OCI-LY7 (cell line): ENCODE data around the gene ZNRD2. TPM values are rescaled to one million over a fixed set of nuclear protein-coding genes. Genes with fewer than 3 reads are reported as not detected.
"Not testable (repeated sequence)": the region's sequence is repeated elsewhere in the genome, so short reads cannot be mapped to it uniquely, and the experiment has no call there.

ENCODE experiments used
- Bru-seq: library from RNA; stranded (reverse); fragments of 400-500 nt; gene quantifications from one replicate; lab custom pipeline; 2021; lab: Mats Ljungman, UMichigan
- BruChase-seq, 2 experiments: library from RNA; stranded (reverse); fragments of 400-500 nt; gene quantifications; one replicate each; lab custom pipeline; 2021; lab: Mats Ljungman, UMichigan
- BruUV-seq: library from RNA; stranded (reverse); fragments of 400-500 nt; replicated peaks from 2 replicates; lab custom pipeline; 2021; lab: Mats Ljungman, UMichigan
- CTCF ChIA-PET: fragments of 300-600 bp; sonication (Branson Sonifier 250); formaldehyde crosslinking; loops from one replicate; lab custom pipeline; 2022; ENCODE audit warnings: antibody characterized with exemption; ENCODE audit not compliant: unreplicated experiment; lab: Charles Lee
- POLR2A ChIA-PET: fragments of 300-600 bp; sonication (Branson Sonifier 250); formaldehyde crosslinking; loops from one replicate; lab custom pipeline; 2022; ENCODE audit warnings: antibody characterized with exemption; lab: Charles Lee
- DNase-seq: peaks from one replicate; pipeline ENCODE4 v3.0.0-alpha.2; 2015; ENCODE audit warnings: low spot score
- H2AFZ ChIP-seq: fragments of 200-600 bp; sonication (generic), shearing (Covaris generic); 2 replicates; pipeline ENCODE4 v1.6.1; 2014; ENCODE audit warnings: mild to moderate bottlenecking, antibody characterized with exemption, low read length, moderate library complexity
- H3K27ac ChIP-seq: fragments of 200-600 bp; sonication (generic); 2 replicates; pipeline ENCODE4 v1.5.1; 2014; ENCODE audit warnings: mixed run types, low read depth, mild to moderate bottlenecking, moderate library complexity, low read length, inconsistent platforms; ENCODE audit not compliant: poor library complexity, severe bottlenecking
- H3K36me3 ChIP-seq: fragments of 200-600 bp; sonication (generic); 2 replicates; pipeline ENCODE4 v1.6.1; 2014; ENCODE audit warnings: mild to moderate bottlenecking, antibody characterized with exemption, low read length, moderate library complexity, mixed read lengths; ENCODE audit not compliant: insufficient read depth
- H3K4me1 ChIP-seq: fragments of 200-600 bp; sonication (generic); 2 replicates; pipeline ENCODE4 v1.5.1; 2014; ENCODE audit warnings: mild to moderate bottlenecking, low read length; ENCODE audit not compliant: insufficient read depth, poor library complexity, severe bottlenecking
- H3K4me2 ChIP-seq: fragments of 200-600 bp; sonication (generic); 2 replicates; pipeline ENCODE4 v1.6.1; 2014; ENCODE audit warnings: mild to moderate bottlenecking, low read length
- H3K4me3 ChIP-seq: fragments of 200-600 bp; sonication (generic); 2 replicates; pipeline ENCODE4 v1.5.1; 2014; ENCODE audit warnings: mild to moderate bottlenecking, low read depth, low read length; ENCODE audit not compliant: poor library complexity, severe bottlenecking
- H3K79me2 ChIP-seq: fragments of 200-600 bp; sonication (generic); 2 replicates; pipeline ENCODE4 v1.6.1; 2016; ENCODE audit warnings: low read depth, mild to moderate bottlenecking, low read length, moderate library complexity, mixed read lengths; ENCODE audit not compliant: insufficient read depth
- H3K9me2 ChIP-seq: fragments of 200-600 bp; sonication (generic); 2 replicates; pipeline ENCODE4 v1.6.1; 2016; ENCODE audit warnings: mild to moderate bottlenecking, low read length, mixed read lengths; ENCODE audit not compliant: insufficient read depth
- H3K9me3 ChIP-seq: fragments of 200-600 bp; sonication (generic); 2 replicates; pipeline ENCODE4 v1.6.1; 2014; ENCODE audit warnings: mild to moderate bottlenecking, mixed run types, low read length, mixed read lengths
- H4K20me1 ChIP-seq: fragments of 200-600 bp; sonication (generic); 2 replicates; pipeline ENCODE4 v1.6.1; 2014; ENCODE audit warnings: mild to moderate bottlenecking, antibody characterized with exemption, low read length, moderate library complexity, mixed read lengths; ENCODE audit not compliant: insufficient read depth
- EZH2phosphoT487 ChIP-seq: fragments of 200-600 bp; sonication (generic); IDR thresholded peaks from 2 replicates; pipeline ENCODE4 v1.6.1; 2018; ENCODE audit warnings: low read depth, borderline replicate concordance, mild to moderate bottlenecking, mixed run types, antibody characterized with exemption, low read length, moderate library complexity, mixed read lengths
- intact Hi-C: fragments of 100-400 bp; cut with micrococcal nuclease; formaldehyde crosslinking; loops from one replicate; pipeline ENCODE4 v1.10.0; 2022; ENCODE audit not compliant: unreplicated experiment
- long read RNA-seq: library from polyadenylated mRNA; stranded (forward); transcript quantifications from one replicate; pipeline ENCODE4 v2.0.0, GENCODE V29; 2022
- total RNA-seq, 2 experiments: library from RNA; depleted of rRNA in 1 of 2; stranded (reverse); fragments of >200 nt in 1 of 2; shearing (Covaris generic) in 1 of 2; gene quantifications; 2 replicates each; pipeline ENCODE4 v1.2.3, GENCODE V29; 2014 to 2022
- TF ChIP-seq, protein P1 (sequence below): fragments of 200-600 bp; sonication (generic); conservative IDR thresholded peaks from 2 replicates; pipeline ENCODE4 v1.5.1; 2014; ENCODE audit warnings: mild to moderate bottlenecking, antibody characterized with exemption, low read length, moderate library complexity, mixed read lengths

ZNRD2 gene, protein sequence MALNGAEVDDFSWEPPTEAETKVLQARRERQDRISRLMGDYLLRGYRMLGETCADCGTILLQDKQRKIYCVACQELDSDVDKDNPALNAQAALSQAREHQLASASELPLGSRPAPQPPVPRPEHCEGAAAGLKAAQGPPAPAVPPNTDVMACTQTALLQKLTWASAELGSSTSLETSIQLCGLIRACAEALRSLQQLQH
- 37.7 and 60.4 TPM in 2 replicates for total RNA-seq (2014; rRNA removed; shearing (Covaris generic))
- 35.9 and 43.4 TPM in 2 replicates for total RNA-seq (2022)
- Bru-seq, nascent RNA, result percentile 74 among the genes with signal in this experiment
- BruChase-seq, experiment 1, labeled RNA remaining after a 6-hour chase, result percentile 75 among the genes with signal in this experiment
- BruChase-seq, experiment 2, labeled RNA remaining after a 2-hour chase, result percentile 78 among the genes with signal in this experiment
- long read RNA-seq, transcript SSSCA1-201 (4 exons, 698 nt), result major isoform, 48 of 66 reads
- long read RNA-seq, partial matches to known transcripts, result 3 of 66 reads
- long read RNA-seq, other reads (novel, unspliced or antisense), result 11 of 66 reads

DNA sequence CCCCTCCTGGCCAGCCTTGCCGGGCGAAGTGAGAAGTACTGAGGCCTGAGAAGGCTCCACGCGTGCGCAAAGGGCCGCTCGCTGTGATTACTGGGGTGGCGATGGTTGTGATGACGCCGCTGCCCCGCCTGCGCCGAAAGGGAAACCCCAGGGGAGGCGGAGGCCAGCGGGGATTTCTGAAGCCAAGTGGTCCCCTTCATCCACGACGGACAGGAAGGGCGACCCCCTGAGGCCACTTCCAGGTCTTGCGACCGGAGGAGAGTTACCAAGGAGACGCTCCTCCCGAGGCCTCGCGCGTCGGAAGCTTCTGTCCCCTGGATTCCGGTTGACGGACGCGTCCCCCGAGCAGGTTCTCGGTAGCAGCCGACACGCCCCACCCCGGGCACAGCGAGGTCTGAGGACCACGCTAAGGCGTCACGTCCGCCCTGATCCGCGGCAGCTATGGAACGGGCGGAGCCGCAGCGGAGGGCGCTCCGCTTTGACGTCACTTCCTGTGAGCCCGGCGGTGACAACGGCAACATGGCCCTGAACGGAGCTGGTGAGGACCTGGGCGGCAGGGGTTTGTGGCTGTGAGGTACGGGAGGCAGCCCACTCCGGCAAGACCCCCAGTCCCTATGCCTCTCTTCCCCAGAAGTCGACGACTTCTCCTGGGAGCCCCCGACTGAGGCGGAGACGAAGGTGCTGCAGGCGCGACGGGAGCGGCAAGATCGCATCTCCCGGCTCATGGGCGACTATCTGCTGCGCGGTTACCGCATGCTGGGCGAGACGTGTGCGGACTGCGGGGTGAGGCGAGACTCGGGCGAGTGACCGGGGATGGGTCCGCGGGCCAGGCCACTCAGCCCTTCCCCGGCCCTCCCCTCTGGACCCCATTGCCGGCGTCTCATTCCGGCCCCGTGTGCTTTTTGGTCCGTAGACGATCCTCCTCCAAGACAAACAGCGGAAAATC is at the start of gene ZNRD2:
Gene ZNRD2, plus strand, starts transcription at position 505 of the 946 bp plus-strand sequence. Its CDS starts 15 bp downstream, at position 520.
- Histone ChIP-seq H2AFZ (peak within 1 kb of the TSS; percentile 27; the same call in 1 of the 2 replicates), H3K4me3 (peak within 1 kb of the TSS; percentile 94), H3K36me3 (peaks cover 8% of the 10 kb centered on the region; the same call in 1 of the 2 replicates), H3K27ac (peak within 1 kb of the TSS; percentile 71), H3K4me1 (peaks cover 62% of the 10 kb centered on the region), H4K20me1 (peaks cover 7% of the 10 kb centered on the region; the same call in 1 of the 2 replicates), H3K9me2 (no peaks in the 10 kb centered on the region), H3K4me2 (peak within 1 kb of the TSS; percentile 98), H3K79me2 (peaks cover 38% of the 10 kb centered on the region), H3K9me3 (no peaks in the 10 kb centered on the region)
- POLR2A ChIA-PET, result interaction anchor here (0.7 to 1.1 kb wide), 2 partner anchors 14 to 145 kb away, joined by 3 read pairs; no protein-coding TSS in a partner anchor
- CTCF ChIA-PET, result interaction anchor here (1.1 kb wide), 1 partner anchor 18 kb away, joined by 4 read pairs; no protein-coding TSS in a partner anchor
- BruUV-seq, result no TSS peak
- DNase-seq, result peak; percentile 99
- intact Hi-C loops, result loop anchor here (1.0 to 10.0 kb wide), 3 partner anchors 30 to 715 kb away; partner anchors contain the start of gene RELA
- TF ChIP-seq, protein P1, sequence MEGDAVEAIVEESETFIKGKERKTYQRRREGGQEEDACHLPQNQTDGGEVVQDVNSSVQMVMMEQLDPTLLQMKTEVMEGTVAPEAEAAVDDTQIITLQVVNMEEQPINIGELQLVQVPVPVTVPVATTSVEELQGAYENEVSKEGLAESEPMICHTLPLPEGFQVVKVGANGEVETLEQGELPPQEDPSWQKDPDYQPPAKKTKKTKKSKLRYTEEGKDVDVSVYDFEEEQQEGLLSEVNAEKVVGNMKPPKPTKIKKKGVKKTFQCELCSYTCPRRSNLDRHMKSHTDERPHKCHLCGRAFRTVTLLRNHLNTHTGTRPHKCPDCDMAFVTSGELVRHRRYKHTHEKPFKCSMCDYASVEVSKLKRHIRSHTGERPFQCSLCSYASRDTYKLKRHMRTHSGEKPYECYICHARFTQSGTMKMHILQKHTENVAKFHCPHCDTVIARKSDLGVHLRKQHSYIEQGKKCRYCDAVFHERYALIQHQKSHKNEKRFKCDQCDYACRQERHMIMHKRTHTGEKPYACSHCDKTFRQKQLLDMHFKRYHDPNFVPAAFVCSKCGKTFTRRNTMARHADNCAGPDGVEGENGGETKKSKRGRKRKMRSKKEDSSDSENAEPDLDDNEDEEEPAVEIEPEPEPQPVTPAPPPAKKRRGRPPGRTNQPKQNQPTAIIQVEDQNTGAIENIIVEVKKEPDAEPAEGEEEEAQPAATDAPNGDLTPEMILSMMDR, result peak; percentile 69
- TF ChIP-seq EZH2phosphoT487, result no peak

DNA sequence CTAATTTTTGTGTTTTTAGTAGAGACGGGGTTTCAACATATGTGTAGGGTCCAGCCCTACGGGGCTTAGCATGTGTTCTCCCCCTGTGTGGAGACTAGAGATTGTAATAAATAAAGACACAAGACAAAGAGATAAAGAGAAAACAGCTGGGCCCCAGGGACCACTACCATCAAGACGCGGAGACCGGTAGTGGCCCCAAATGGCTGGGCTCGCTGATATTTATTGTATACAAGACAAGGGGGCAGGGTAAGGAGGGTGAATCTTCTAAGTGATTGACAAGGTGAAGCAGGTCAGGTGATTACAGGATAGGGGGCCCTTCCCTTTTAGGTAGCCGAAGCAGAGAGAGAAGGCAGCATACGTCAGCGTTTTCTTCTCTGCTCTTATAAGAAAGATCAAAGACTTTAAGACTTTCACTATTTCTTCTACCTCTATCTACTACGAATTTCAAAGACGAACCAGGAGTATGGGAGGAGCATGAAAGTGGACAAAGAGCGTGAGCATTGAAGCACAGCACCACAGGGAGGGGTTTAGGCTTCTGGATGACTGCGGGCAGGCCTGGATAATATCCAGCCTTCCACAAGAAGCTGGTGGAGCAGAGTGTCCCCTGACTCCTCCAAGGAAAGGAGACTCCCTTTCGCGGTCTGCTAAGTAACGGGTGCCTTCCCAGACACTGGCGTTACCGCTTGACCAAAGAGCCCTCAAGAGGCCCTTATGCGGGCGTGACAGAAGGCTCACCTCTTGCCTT is 48.3 kb upstream of the ZNRD2 start:
- H3K79me2 ChIP-seq, DNase-seq, H3K36me3 ChIP-seq, intact Hi-C loops, POLR2A ChIA-PET, H3K9me2 ChIP-seq, H3K4me2 ChIP-seq, BruUV-seq, H3K4me3 ChIP-seq, H3K9me3 ChIP-seq, H4K20me1 ChIP-seq, H2AFZ ChIP-seq, H3K27ac ChIP-seq, CTCF ChIA-PET: not testable (repeated sequence)
- peaks cover 22% of the 10 kb centered on the region for H3K4me1 ChIP-seq

DNA sequence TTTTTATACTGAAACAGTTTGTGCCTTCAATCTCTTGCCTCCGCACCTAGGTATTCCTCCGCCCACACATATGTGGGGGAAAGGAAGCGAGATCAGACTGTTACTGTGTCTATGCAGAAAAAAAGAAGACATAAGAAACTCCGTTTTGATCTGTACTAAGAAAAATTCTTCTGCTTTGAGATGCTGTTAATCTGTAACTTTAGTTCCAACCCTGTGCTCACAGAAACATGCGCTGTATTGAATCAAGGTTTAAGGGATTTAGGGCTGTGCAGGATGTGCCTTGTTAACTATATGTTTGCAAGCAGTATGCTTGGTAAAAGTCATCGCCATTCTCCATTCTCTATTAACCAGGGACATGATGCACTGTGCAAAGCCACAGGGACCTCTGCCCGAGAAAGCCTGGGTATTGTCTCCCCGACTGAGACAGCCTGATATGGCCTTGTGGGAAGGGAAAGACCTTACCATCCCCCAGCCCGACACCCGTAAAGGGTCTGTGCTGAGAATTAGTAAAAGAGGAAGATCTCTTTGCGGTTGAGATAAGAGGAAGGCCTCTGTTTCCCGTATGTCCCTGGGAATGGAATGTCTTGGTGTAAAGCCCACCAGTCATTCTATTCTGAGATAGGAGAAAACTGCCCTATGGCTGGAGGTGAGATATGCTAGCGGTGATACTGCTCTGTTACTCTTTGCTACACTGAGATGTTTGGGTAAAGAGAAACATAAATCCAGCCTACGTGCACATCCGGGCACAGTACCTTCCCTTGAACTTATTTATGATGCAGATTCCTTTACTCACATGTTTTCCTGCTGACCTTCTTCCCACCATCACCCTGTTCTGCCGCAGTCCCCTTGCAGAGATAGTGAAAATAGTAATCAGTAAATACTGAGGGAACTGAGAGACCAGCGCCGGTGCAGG is 47.3 kb upstream of the ZNRD2 start:
- DNase-seq, intact Hi-C loops, H3K79me2 ChIP-seq, CTCF ChIA-PET, H3K4me3 ChIP-seq, H3K9me2 ChIP-seq, H3K27ac ChIP-seq, H3K9me3 ChIP-seq, POLR2A ChIA-PET, H4K20me1 ChIP-seq, H3K36me3 ChIP-seq, BruUV-seq: not testable (repeated sequence)
- H3K4me1 ChIP-seq, result peaks cover 22% of the 10 kb centered on the region
- H2AFZ ChIP-seq, result peak overlapping the region; percentile 16; the same call in 1 of the 2 replicates
- peak overlapping the region; percentile 30; the same call in 1 of the 2 replicates for H3K4me2 ChIP-seq

- H3K9me2 ChIP-seq, H3K27ac ChIP-seq, H3K9me3 ChIP-seq, BruUV-seq, intact Hi-C loops, CTCF ChIA-PET, POLR2A ChIA-PET, H3K36me3 ChIP-seq, H2AFZ ChIP-seq, H3K4me3 ChIP-seq, DNase-seq, H3K79me2 ChIP-seq, H4K20me1 ChIP-seq: not testable (repeated sequence)
- peak overlapping the region; percentile 30; the same call in 1 of the 2 replicates for H3K4me2 ChIP-seq
- peaks cover 22% of the 10 kb centered on the region for H3K4me1 ChIP-seq
These were observed 46.7 kb upstream of the ZNRD2 start for GRCh38 chr11:65523631-65523968.
